ENCODE results near the gene ABR.
"Not testable (repeated sequence)": the region's sequence is repeated elsewhere in the genome, so short reads cannot be mapped to it uniquely, and the experiment has no call there.

ABR gene

DNA sequence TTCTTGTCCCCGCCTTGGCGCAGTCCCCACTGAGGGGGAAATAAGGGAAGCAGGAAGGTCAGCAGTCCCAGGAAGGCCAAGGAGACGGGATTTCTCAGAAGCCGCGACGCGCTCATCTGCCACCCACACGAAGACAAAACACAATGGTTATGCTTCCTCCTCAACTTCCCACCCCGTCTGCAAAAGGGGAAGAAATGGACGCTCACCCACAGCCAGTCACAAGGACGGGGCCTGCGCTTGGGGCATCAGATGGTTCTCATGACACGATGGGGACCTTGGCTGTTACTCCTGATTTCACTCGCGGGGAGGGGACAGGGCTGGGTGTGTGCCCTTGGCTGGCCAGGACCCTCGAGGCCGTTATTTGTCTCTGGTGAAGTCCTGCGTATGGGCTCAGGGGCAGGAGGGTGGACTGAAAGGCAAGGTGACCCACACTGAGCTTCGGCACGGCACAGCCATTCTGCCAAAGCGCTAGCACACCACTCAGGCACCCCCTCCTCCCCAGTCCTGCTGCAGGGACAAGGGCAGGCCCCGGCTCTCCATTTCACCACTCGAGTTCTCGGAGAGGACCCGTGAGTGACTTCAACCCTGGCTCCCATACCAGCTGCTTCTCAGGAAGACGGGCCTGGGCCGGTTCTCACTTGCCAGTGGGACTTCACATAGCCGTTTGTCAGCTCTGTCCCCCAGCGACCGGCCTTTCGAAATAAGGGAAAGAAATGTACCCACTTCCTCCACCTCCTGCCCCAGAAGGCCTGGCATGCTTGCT lies 84.5 kb downstream of the ABR start:
- DNase-seq (ENCODE audit: low read depth) = no peak

DNA sequence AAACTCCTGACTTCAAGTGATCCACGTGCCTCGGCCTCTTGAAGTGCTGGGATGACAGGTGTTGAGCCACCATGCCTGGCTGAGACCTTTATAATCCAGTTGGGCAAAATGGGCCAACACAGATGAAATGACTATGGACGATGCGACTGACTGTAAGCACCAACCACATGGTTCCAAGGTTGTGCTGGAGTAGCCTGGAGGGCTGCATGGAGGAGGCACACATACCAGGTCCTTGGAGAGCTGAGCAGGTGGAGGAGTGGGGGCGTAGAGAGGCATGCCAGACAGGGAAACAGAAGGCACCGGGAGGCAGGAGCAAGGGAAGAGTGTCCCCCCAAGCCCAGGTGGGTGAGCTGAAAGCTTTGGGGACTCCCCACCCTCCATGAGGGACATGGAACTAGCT lies 85.2 kb downstream of the ABR start:
- no peak for DNase-seq (ENCODE audit: low read depth)

DNA sequence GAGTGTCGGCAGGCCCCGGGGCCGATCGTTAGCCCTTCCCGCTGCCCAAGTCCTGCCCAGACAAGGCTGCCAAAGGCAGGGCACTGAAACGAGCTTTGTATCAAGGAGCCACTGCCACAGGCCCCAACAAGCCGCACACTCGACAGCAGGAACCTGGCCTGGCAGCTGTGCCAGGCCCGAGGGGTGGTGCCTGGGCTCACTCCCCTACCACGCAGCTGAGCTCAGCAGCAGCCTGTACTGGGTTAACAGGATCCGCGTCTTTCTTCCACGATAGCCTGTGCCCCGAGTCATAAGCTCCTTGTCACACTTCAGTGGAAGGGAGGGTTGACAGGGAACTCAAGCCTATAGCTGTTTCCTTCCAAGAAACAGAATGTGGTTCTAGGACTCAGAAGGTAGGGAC lies 87.9 kb downstream of the ABR start:
- no peak for DNase-seq (ENCODE audit: low read depth)

DNA sequence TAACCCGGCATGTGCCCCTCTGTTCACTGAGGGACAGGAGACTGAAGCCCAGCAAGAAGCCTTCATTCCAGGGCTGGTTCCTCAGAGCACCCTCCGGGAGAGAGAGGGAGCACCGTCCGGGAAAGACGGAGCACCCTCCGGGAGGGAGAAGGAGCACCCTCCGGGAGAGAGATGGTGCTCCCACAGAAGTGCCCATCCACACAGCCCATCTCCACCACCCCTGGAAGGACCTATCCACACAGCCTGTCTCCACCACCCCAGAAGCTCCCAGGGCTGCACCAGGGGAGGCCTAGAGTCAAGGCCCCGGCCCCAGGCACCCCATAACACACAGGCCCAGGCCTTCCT lies 88.6 kb downstream of the ABR start:
- no peak for DNase-seq (ENCODE audit: low read depth)

DNA sequence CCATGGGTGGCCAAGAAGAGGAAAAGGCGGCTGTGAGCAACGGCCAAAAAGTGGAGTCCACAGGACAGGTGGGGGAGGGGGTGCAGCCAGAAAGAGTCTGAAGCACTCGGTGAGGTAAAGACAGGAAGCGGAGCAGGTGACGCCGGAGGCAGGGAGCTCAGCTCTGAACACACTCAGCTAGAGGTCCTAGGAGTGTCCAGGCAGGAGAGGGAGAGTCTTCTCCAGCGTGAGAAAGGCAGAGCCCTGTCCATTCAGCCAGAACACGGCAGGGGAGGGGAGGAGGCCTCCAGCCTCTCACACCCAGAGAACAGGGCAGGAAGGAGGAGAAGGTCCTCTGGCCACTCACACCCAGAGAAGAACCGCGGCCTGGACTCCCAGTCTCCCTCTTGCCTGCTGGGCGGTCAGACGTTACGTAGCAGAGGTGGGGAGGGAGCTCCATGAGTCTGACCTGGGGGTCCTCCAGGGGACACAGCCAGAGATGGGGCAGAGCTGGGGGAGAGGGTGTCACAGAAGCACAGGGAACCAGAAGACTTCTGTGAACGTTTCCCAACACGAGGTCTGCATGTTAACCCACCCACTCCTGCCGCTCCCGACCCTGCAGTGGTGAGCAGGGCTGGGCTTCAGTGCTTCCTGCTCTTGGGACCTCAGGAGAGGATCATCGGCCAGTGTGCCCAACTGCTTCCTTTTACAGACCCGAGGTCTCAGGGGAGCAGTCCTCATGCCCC lies 89.2 kb downstream of the ABR start:
- no peak for DNase-seq (ENCODE audit: low read depth)

DNA sequence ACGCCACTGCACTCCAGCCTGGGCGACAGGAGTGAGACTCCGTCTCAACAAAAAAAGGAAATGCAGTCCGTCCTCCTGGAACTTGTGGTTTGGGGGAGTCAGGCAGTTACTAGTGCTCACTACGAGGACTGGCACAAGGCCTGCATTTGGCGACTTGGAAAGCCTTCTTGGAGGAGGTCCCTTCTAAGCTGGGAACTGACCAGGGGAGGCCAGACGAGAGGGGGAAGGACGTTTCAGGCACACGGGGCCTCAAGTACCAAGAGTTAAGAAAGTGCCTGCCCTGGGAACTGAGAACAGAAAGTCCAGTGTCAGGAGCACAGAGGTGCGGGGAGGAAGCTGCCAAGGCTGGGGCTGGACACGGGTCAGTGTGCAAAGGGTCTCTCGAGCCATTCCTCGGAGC lies 89.9 kb downstream of the ABR start:
- no peak for DNase-seq (ENCODE audit: low read depth)

DNA sequence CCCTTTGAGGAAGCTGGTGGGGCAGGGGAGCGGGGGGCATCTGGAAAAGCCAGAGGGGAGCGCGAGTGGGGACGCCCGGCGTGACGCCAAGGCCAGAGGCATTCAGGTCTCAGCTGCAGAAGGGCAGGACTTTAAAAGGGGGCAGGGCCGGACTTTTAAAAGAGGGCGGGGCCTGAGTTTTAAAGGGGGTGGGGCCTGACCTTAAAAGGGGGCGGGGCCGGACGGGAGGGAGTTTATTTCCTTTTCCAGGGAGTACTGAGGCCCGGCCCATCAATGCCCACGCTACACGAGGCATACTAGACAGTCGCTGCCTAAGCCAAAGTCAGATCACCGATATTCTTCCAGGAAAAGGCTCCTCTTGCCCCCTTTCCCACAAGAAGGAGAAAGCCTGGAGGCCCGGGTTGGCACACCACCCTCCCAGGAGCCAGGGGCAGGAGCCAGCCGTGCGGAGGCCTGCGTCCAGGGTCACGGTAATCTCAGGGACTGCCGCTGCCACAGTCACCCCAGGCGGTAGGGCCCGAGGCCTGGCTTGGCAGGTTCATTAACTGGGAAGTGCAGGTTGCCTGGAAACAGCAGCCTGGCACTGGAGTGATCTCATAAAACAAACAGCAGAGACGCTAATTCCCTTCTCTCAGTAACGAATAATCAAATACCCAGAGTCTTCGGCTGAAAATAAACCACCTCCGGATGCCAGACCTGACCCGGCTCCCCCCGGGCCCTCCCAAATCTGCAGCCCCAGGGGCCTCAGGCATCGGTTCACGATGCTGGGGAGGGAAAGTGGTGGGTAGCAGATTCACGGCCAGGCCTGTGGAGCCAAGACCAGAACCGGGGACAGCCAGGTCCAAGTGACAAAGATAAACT lies 92.2 kb downstream of the ABR start:
- no peak for DNase-seq (ENCODE audit: low read depth)

DNA sequence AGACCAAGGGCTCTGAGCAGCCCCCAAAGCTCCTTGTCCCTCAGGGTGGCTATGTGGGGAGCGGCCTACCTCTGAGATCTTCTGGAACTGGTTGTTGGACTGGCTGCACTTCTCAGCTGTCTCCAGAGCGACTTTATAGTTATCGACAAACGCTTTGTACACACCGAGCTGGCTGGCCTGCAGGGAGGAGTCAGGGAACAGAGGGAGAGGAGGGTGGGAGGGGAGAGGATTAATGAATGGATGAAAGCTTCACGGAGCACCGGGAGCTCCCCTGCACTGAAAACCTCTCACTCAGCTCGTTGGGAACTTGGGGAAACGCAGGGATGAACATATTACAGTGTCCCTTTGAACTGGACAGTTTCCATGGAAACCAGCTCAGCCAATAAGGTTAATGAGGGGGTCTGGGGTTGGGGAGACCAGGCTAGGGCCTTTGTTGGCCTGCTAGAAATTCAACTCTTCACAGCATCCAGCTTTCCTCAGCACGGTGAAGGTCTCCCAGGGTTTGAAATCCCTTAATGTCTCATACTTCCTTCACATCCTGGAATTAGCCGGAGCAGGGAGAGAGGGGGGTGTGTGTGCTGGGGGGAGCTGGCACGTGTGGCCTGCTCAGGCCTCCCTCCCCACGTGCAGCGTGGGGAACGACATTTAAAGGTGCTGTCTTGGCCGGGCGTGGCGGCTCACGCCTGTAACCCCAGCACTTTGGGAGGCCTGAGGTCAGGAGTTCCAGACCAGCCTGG lies 96.2 kb downstream of the ABR start:
- no peak for DNase-seq (ENCODE audit: low read depth)

DNA sequence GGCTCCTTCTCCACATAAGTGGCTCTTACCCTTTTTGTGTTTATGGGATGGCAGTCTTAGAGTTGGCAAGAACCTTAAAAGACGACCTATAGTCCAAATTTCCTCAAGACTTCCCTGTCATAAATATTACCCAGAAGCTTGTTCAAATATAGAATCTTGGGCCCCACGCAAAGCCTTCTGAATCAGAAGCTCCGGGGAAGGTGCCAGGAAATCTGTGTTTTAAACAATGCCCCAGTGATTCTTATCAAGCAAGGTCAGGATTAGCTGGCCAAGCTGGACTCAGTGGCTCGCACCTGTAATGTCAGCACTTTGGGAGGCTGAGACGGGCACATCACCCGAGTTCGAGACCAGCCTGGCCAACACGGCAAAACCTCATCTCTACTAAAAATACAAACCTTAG lies 97.2 kb downstream of the ABR start:
- no peak for DNase-seq (ENCODE audit: low read depth)

DNA sequence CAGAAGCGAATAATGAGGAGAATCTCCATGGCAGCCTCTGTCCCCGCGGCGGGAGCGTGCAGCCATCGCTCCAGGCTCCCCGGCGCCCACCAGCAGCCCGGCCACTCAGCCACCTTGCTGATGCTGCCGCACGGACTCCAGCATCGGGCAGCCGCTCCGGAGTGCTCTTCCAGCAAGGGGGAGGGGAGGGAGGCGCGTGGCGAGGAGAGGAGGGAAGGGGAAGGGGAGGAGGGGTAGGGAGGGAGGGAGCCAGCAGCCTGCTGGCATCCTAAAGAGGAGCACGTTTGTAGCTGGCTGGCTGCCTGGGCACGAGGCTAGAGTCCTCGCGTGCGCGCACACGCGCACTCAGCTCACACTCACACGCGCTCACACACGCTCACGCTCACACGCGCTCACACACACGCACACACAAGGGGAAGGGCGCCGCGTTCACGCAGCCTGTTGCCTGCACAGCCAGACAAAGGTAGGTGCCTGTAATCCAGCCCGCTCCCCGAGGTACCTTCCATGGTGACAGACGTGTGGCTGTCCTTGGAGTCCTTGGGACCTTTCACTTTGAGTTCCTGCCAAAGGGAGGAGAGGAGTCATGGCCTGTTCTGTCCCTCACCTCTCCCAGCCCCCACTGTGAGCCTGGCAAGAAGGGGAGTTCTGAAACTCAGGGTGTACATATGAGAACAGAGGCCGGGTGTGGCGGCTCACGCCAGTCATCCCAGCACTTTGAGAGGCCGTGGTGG lies 100.8 kb downstream of the ABR start:
- DNase-seq (ENCODE audit: low read depth) = no peak

DNA sequence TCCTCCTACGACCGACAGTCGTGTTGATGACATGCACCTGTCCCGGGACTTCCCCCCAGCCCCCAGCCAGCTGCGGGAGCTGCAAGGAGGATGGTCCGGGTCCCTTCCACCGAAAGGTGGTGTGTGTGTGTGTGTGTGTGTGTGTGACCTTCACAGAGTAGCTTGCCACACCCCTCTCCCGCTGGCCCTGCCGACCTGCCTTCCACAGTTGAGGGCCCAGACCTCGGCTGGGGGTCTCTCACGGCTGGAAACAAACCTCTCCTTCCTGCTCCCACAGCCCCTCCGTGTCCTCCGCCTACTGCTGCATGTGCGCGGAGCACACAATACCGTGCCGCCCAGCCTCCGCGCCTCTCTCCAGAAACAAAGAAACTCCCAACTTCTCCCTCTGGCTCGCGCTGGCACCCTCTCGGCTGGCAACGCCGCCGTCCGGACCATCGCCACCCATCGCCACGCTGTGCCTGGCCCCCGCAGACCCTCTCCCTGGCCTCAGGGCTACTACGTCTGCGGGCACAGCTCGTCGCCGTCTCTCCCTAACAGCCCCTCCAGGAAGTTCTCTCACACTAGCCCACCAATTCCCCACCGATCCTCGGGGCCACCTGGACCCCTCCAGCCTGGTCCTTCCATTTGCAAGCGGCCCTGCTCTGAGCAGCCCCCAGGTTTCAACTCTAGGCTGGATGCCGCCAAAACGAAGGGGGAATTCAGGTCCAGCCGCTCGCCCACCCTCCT lies 101.6 kb downstream of the ABR start:
- no peak for DNase-seq (ENCODE audit: low read depth)

DNA sequence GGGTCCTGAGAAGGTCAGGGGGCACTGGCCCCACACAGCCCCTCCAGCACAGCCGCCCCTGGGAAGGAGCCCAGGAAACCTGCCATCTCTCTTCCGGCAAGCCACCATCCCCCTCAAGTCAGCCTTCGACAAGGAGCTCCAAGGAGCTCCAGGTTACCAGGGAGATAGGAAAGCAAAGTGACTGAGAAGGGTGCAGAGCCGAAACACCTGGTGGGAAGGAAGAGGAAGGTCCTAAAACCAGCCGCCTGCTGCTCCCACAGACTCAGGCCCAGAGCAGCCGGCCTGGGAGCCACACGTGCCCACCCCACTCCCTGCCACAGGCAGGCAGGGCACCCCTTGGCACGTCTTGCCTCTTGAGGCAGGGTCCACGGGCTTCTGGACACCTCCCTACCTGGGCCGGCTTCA lies 102.2 kb downstream of the ABR start:
- DNase-seq (ENCODE audit: low read depth) = no peak

DNA sequence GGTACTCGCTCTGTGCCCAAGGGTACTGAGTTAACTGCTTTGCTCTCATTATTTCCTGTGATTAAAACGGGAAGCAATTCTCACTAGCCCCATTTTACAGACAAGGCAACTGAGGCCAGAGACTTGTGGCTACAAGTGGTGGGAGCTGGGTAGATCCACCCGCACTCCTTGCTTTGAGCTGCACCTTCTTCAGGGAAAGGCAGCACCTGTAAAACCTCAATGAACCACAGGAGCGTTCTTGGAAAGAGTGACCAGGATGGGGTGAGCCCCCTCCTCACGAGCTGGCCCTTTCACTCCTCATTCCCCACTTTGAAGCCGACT lies 102.8 kb downstream of the ABR start:
- no peak for DNase-seq (ENCODE audit: low read depth)

DNA sequence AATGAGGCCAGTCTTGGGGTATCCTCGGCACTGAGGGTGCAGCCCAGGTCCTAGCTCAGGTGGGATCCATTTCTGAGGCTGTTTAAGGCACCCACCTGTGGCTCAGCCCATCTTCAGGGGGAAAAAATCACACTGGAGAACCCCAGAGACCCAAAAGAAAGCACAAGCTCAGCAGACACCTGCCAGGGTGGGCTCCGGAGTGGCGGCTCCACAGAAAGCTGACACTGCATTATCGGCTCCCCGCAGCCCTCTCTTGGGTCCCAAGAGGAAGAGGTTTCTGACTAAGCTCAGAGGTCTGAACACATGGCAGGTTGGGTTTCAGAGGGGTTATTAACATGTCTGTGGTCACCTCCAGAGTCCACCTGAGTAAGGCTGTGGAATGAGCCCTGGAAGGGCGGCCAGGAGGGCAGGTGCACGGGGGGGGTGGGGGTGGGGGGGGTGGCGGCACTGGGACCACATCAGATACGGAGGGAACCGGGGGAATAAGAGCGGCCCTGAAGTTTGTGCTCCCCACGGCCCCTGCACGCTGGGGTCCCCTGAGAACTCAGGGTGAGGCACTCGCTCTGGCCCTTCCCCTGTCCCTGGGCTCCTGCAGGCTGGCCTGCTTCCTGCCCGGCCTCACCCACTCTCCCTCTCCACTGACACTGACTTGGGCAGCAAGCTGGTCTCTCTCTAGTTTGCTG lies 103.3 kb downstream of the ABR start:
- no peak for DNase-seq (ENCODE audit: low read depth)

DNA sequence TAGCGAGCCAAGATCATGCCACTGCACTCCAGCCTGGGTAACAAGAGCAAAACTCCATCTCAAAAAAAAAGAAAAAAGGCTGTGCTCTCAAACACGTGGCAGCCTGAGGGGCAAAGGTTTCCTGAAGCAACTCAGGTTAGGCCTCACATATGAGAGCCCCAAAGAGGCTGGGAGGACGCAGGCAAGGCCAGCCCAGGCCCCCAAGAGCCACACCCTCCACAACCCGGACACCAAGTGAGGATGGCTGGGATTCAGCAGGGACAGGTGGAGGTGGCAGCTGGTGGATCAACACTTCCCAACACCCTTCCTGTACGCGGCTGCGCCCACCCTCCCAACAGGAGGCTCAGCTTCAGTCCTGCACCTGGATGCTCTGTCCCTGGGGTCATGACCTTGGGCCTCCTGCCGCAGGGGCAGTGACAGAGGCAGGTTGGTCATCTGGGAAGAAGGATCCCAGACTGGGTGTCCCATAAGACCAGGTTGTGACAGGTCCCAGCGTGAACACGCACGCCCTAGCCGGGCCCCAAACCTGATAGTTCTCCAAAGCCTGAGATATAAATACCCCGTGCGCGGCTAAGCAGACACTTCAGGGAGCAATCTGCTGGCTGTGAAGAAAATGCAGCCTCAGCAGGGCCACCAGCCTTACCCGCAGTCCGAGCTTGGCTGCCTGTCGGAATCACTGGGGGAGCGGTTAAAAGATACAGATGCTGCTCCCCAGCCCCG lies 104.7 kb downstream of the ABR start:
- no peak for DNase-seq (ENCODE audit: low read depth)

DNA sequence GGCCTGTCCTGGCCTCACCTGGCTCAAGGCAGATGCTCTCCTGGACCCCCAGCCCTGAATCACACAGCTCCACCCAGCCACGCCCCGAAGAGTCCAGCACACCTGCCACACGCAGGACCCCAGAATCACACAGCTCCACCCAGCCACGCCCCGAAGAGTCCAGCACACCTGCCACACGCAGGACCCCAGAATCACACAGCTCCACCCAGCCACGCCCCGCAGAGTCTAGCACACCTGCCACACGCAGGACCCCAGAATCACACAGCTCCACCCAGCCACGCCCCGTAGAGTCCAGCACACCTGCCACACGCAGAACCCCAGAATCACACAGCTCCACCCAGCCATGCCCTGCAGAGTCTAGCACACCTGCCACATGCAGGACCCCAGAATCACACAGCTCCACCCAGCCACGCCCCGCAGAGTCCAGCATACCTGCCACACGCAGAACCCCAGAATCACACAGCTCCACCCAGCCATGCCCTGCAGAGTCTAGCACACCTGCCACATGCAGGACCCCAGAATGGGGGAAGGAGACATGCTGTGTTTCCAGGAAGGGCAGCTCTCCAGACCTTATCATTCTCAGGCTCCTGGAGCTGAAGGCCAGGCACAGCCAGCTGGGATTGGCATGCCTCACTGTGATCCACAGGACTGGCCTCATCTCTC lies 105.7 kb downstream of the ABR start:
- not testable (repeated sequence) for DNase-seq (ENCODE audit: low read depth)

DNA sequence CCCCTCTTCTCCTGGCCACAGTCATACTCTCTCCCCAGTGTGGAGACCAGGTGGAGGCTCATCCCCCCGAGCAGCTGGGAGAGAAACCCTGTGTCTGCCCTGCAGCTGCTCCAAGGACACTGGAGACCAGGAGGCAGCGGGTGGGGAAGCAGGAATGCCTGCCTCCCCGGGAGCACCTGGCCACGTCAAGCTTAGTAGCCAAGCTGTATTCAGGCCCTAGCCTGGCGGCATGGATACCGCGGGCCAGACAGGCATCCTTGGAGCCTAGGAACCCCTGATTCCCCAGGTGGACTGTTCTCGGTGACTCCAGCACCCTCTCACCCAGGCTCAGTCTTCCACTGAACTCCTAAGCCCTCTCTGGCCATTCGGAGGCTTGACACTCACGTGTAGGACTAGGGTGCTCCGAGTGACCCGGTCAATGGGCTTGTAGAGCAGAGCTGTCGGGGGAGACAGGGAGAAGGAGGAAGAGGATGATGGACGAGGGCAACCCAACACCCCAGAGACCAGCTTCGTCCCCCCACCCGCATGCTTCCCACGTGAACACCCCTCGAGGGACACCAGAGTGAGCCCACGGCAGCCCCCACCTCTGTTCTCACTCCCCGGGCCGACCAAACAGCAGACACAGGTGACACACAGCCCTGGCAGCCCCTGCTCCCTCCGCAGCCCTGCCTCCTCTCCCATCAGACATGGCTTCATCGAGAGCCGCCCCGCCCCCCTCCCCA lies 106.4 kb downstream of the ABR start:
- no peak for DNase-seq (ENCODE audit: low read depth)

DNA sequence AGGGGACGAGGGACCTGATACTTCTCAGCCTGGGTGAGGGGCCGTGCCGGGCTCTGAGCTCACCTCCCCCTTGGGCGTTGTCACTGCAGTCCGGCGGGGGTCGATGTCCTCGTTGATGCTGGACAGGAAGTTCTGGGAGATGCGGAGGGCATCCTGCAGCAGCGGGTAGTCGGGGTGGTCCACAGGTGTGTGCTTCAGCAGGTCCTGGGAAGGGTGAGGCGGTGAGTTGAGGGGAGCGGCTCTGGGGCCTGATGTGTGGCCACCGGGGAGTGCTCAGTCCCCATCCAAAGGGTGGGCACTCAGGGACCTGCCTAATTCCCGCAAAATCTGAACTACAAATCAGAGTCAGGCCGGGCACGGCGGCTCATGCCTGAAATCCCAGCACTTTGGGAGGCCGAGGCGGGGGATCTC lies 107.2 kb downstream of the ABR start:
- DNase-seq (ENCODE audit: low read depth) = no peak
